DMS79 (cell line): ENCODE data around the gene DOK4.

ENCODE experiments used
- DNase-seq: peaks from one replicate; lab custom pipeline; 2025; lab: John Stamatoyannopoulos, UW

DOK4 gene

GRCh38 chr16:57477531-57478202 is 8.6 kb downstream of the DOK4 start:
- DNase-seq, result peak; percentile 64

- no peak for DNase-seq
Measured at GRCh38 chr16:57476546-57477410, 9.5 kb downstream of the DOK4 start.

GRCh38 chr16:57475711-57476339 is 10.5 kb downstream of the DOK4 start:
- no peak for DNase-seq

- no peak for DNase-seq
Measured at GRCh38 chr16:57474671-57475661, 11.3 kb downstream of the DOK4 start.

- DNase-seq, result no peak
Measured at GRCh38 chr16:57473906-57474305, 12.4 kb downstream of the DOK4 start.

- DNase-seq, result no peak
Measured at GRCh38 chr16:57473176-57473840, 13.0 kb downstream of the DOK4 start.

- no peak for DNase-seq
Measured at GRCh38 chr16:57472665-57473060, 13.6 kb downstream of the DOK4 start.

GRCh38 chr16:57471852-57472664 is 14.2 kb downstream of the DOK4 start:
- no peak for DNase-seq

- no peak for DNase-seq
Measured at GRCh38 chr16:57471209-57471608, 15.1 kb downstream of the DOK4 start.

GRCh38 chr16:57470711-57471110 is 15.6 kb downstream of the DOK4 start:
- DNase-seq, result no peak

- DNase-seq, result no peak
Measured at GRCh38 chr16:57469917-57470470, 16.3 kb downstream of the DOK4 start.

- DNase-seq, result no peak
Measured at GRCh38 chr16:57469046-57469445, 17.2 kb downstream of the DOK4 start.

- no peak for DNase-seq
Measured at GRCh38 chr16:57468346-57468745, 17.9 kb downstream of the DOK4 start.

- no peak for DNase-seq
Measured at GRCh38 chr16:57464523-57464922, 21.8 kb downstream of the DOK4 start.

- DNase-seq, result no peak
Measured at GRCh38 chr16:57462978-57463362, 23.3 kb downstream of the DOK4 start.

GRCh38 chr16:57462209-57462977 is 23.9 kb downstream of the DOK4 start, which contains the start of gene POLR2C:
Gene POLR2C, plus strand, starts transcription at chr16:57462679. Its CDS starts 46 bp downstream, at chr16:57462725.
- DNase-seq, result peak; percentile 20

- no peak for DNase-seq
Measured at GRCh38 chr16:57452021-57452420, 34.3 kb downstream of the DOK4 start.

- DNase-seq, result peak; percentile 57
Measured at GRCh38 chr16:57447186-57447962, 38.9 kb downstream of the DOK4 start, which contains the start of the genes CIAPIN1 and COQ9. Gene CIAPIN1, minus strand, starts transcription at chr16:57447385. Its CDS starts 6,457 bp downstream, at chr16:57440928. Gene COQ9, plus strand, starts transcription at chr16:57447479. Its CDS starts 27 bp downstream, at chr16:57447506.
